ENCODE measurements around the gene DIP2A. TPM values are rescaled to one million over a fixed set of nuclear protein-coding genes. Genes with fewer than 3 reads are reported as not detected.
A peak's percentile ranks its signal among the peaks of the same experiment; 100 is the strongest.

Gene DIP2A
- total and polyA plus RNA-seq, 9 donors = 20.5 to 40.3 (median 32.0) TPM

GRCh38 chr21:46597031-46597430 is 138.3 kb downstream of the DIP2A start:
- intact Hi-C loops (cut with DNase I) = no loop called here
- Histone ChIP-seq H3K9me3 (peaks cover 0 to 6% of the 10 kb centered on the region in 2 donors), H3K36me3 (no peaks in the 10 kb centered on the region), H3K27me3 (no peaks in the 10 kb centered on the region), H3K4me1 (ENCODE audit: insufficient read depth) (peaks cover 19% of the 10 kb centered on the region), H3K27ac (no peak overlapping the region), H3K4me3 (no peak overlapping the region)
- TF ChIP-seq POLR2A (IDR thresholded peaks at IDR 0.05) (no peak), CTCF (IDR thresholded peaks at IDR 0.05) (no peak)
- WGBS, 3 donors = 81 to 95% (median 90%) methylated on average over 8 of the region's 8 CpGs
- DNase-seq = no peak

GRCh38 chr21:46597896-46598343 is 139.2 kb downstream of the DIP2A start:
- no peak for TF ChIP-seq POLR2A (IDR thresholded peaks at IDR 0.05)
- no peak for TF ChIP-seq EP300 (IDR thresholded peaks at IDR 0.05)
- no peak for TF ChIP-seq CTCF (IDR thresholded peaks at IDR 0.05)
- H3K27ac ChIP-seq = no peak overlapping the region
- intact Hi-C loops (cut with DNase I) = no loop called here
- no peaks in the 10 kb centered on the region for H3K36me3 ChIP-seq
- peaks cover 0 to 6% of the 10 kb centered on the region in 2 donors for H3K9me3 ChIP-seq
- 89 to 94% (median 93%) methylated on average over 20 of the region's 20 CpGs for WGBS, 3 donors
- no peaks in the 10 kb centered on the region for H3K27me3 ChIP-seq
- DNase-seq = no peak
- no peak overlapping the region for H3K4me3 ChIP-seq
- H3K4me1 ChIP-seq (ENCODE audit: insufficient read depth) = peaks cover 22% of the 10 kb centered on the region

- Histone ChIP-seq H3K4me1 (ENCODE audit: insufficient read depth) (peaks cover 22% of the 10 kb centered on the region), H3K9me3 (peaks cover 0 to 6% of the 10 kb centered on the region in 2 donors), H3K4me3 (no peak overlapping the region), H3K36me3 (no peaks in the 10 kb centered on the region), H3K27me3 (no peaks in the 10 kb centered on the region), H3K27ac (peak overlapping the region in 1 of 2 donors; percentile 26)
- TF ChIP-seq EP300 (IDR thresholded peaks at IDR 0.05) (no peak), POLR2A (IDR thresholded peaks at IDR 0.05) (no peak), CTCF (IDR thresholded peaks at IDR 0.05) (no peak)
- 34 to 43% (median 36%) methylated on average over 38 of the region's 38 CpGs for WGBS, 3 donors
- intact Hi-C loops (cut with DNase I) = no loop called here
- DNase-seq = peak in 4 of 5 donors; percentile 34 to 67 (median 53)
These were observed 140.2 kb downstream of the DIP2A start for GRCh38 chr21:46598581-46599572.

GRCh38 chr21:46600305-46600704 is 141.6 kb downstream of the DIP2A start:
- Histone ChIP-seq H3K4me3 (no peak overlapping the region), H3K4me1 (ENCODE audit: insufficient read depth) (peaks cover 23% of the 10 kb centered on the region), H3K27me3 (no peaks in the 10 kb centered on the region), H3K27ac (peak overlapping the region in 1 of 2 donors; percentile 26), H3K36me3 (no peaks in the 10 kb centered on the region), H3K9me3 (no peaks in the 10 kb centered on the region)
- intact Hi-C loops (cut with DNase I) = no loop called here
- TF ChIP-seq POLR2A (IDR thresholded peaks at IDR 0.05) (no peak), CTCF (IDR thresholded peaks at IDR 0.05) (no peak)
- WGBS, 3 donors = 77 to 82% (median 79%) methylated on average over 5 of the region's 5 CpGs
- no peak for DNase-seq

All from ovary (tissue), 9 donors.